ENCODE data around the gene PAGE2B. TPM values are rescaled to one million over a fixed set of nuclear protein-coding genes. Genes with fewer than 3 reads are reported as not detected.
"Not testable (repeated sequence)": the region's sequence is repeated elsewhere in the genome, so short reads cannot be mapped to it uniquely, and the experiment has no call there.

Gene PAGE2B
- polyA plus RNA-seq, 4 donors: 0.66 TPM; not detected in 3

DNA sequence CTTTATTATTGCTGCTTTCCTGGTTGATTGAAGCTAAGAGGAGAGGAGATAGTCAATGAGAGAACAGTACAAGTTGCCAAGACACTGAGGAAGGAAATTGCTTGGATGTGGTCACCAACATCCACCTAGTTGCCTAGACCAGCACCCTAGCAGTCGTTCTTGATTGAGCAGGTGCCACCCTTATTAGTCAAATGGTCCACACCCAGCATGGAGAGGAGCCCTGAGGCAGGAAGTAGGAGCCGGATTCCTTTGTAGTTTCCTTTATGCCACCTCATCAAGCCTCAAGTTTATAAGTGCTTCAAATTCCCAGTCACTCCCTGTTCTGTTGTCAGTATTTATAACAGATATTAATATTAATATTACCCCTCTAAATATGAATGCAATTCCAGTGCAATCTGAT, 33.1 kb downstream of the PAGE2B start:
- DNase-seq (ENCODE audit: low read depth in 4 of 4, low spot score in 3 of 4): no peak

DNA sequence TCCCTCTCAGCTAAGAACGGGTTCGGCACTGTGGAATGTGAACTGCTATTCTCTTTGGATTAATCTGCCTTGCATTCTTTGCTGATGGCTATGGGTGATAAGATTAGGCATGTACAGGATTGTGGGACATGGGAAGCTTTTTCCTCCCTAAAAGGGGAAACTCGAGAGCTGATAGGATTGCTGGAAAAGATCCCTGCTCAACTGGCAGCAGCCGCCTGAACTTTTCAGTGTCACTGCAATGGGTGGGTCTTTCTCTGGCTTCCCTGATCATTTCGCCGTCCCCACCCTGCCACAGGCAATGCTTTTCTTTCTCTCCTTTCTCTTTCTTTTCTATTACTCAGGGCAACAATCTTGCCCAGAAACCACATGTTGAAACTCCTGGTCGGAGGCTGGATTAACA, 34.5 kb downstream of the PAGE2B start:
- DNase-seq (ENCODE audit: low read depth in 4 of 4, low spot score in 3 of 4): no peak

DNA sequence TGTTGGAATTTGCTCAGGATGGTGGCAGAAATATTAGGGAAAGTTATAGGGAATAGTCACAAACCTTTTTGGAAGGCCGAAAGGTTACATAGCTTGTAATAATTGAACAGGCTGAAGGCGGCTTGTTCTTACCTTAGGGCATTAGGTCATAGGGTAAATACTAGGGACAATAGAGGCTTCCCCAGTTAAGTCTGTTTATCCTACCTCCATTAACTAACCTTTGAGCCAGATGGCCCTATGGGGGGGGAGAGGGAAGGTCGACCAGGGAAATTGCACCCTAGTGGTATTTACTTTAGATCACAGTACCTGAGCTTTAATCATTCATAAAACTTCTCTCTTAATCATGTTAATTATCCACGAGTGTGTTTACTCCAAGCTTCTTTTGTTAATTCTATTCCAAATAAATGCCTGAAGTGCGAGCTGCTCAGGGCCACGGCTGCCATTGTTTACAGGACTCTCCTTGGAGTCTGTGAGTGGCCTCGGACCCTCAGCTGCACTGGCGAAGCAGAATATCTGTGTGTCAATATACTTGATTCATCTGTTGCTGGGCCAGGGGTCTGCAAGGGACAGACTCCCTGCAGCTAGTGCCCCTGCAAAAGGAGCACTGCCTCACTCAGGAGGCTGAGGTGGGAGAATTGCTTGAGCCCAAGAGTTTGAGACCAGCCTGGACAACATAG, 36.9 kb downstream of the PAGE2B start:
- no peak for DNase-seq (ENCODE audit: low read depth in 4 of 4, low spot score in 3 of 4)

DNA sequence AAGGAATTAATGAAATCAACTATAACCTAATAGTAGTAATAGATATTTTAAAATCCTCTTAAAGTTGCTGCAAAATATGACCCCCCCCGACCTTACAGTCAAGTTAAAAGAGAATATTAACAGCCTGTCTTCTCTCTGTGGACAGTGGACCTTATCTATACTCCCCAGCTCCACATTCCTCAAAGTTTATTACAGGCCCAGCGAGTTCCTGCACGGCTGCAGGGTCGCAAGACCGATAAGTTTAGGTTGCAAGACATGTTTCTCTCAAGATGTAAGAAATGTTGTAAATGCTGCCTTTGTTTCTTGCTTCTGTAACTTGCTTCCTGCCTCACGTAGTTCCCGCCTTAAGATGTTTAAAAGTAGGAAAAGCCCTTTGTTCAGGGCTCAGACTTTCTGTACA, 41.8 kb downstream of the PAGE2B start:
- not testable (repeated sequence) for DNase-seq (ENCODE audit: low read depth in 4 of 4, low spot score in 3 of 4)

DNA sequence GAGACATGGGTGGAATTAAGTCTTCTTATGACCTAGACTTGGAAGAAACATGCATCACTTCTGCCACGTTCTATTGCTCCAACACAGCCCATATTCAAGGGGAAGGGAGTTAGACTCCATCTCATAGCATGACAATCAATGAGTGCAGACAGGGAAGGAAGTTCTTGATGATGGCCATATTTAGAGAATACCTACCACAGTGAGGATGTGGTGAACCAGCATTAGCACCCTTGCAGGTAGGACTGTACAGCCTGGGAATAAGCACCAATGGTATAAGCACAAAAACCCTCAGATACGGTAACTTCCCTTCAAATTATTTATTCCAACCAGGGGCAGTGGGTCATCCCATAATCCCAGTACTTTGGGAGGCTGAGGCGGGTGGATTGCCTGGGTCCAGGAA, 43.7 kb downstream of the PAGE2B start:
- DNase-seq (ENCODE audit: low read depth in 4 of 4, low spot score in 3 of 4): no peak

DNA sequence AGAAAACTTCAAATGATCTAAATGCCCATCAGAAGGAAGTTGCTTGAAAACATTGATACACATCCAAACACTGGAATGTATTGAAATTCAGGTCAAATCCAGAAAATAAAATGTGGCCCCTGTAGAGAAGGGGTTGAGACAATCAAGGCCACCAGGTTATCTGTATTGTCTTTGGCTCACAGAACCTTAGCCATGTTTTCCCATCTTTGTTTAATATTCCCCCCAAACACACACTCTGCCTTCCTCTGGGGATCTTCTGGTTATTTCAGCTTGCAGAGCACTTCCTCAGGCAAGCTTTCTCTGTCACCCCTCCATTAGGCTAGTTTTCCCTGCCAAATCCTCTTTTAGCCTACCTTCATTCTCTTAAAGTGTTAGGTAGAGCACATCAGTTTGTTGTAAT, 44.4 kb downstream of the PAGE2B start:
- no peak for DNase-seq (ENCODE audit: low read depth in 4 of 4, low spot score in 3 of 4)

DNA sequence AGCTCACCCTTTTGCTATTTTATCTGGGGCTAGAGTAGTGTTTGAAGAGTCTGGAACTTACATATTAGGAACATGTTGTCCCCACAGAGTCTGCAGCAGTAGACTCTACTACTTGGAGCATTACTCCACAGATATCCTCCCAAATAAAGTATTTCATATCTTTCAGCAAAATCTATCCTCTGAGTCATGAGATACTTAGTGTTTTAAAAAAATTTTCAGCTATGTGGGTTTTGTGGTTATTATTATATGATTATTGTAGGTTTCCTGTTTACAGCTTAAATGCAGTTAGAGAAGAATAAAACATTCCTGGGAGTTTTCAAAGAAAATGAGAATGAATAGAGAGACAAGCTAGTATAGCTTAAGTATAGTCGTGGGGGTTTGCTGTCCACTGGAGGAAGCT, 44.9 kb downstream of the PAGE2B start:
- no peak for DNase-seq (ENCODE audit: low read depth in 4 of 4, low spot score in 3 of 4)

DNA sequence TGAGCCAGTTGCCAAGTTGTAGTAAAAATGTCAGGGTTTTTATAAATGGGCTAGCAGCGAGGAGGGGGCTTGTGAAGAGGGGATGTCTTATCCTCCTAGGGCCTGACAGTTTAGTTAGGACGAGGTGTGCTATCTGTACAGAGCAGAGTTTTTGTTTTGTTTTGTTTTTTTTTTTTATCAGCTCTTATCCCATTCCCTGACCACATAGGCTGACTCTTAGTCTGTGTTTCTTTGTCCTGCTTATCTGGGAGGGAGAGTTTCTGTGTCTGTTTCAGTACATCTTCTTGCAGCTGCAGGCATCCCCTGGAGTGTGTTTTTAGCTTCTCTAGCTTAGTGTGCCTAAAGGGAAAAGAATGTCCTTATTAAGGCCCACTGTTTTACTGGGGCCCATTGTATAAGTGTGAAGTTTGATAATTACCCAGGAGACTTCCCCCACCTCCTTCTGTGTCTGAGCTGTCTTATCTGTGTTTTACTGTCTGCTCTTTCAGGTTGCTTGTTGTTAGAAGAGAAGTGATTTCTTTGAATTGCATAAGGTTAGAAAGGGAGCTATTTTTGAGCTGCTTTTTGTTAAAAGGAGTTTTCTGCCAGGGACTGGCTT, 46.0 kb downstream of the PAGE2B start:
- no peak for DNase-seq (ENCODE audit: low read depth in 4 of 4, low spot score in 3 of 4)

DNA sequence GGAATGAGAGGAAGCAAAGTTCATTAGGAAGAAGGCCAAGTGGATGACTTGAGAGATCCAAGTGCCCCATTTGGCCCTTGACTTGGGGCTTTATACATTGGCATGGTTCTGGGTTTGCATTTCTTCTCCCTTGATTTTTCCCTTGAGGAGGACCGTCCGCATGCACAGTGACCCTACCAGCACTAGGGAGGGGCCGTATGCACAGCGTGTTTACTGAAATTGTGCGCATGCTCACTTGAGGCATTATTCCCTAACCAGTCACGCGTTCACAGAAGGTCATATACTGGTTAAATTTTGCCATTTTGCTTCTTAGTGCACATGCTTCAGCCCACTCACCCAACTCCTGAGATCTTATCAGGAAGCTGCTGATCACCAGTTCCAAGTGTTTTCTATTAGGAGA, 49.1 kb downstream of the PAGE2B start:
- no peak for DNase-seq (ENCODE audit: low read depth in 4 of 4, low spot score in 3 of 4)

DNA sequence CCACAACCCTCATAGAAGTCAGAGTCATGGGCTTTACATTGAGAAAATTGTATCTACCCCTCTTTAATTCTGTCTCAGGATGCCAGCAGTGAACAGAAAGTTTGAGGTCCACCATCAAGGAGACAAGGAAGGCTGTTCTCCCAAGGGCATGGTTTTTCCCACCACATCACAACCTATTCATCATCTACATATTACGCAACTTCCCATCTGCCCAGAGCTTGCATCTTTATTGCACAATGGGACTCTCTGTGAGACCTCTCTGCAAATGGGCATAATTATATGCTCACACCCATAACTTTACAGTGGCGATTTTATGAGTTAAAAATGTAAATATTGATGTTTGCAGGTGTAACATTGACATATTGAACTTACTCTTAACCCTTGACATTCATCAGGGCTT, 52.9 kb downstream of the PAGE2B start:
- DNase-seq (ENCODE audit: low read depth in 4 of 4, low spot score in 3 of 4): no peak

Other genes starting within 250 kb of the PAGE2B start
- gene TRO, start 154.2 kb upstream of the PAGE2B start, polyA plus RNA-seq (ENCODE audit: insufficient read length in 4 of 4): 100 to 1,000 TPM; 107 to 157 (median 121) TPM
- under 1 TPM; 0.27 to 0.78 (median 0.42) TPM for gene PFKFB1, start 80.8 kb upstream of the PAGE2B start, polyA plus RNA-seq (ENCODE audit: insufficient read length in 4 of 4)
- 10 to 100 TPM; 13.0 to 17.5 (median 16.3) TPM for gene APEX2, start 74.7 kb upstream of the PAGE2B start, polyA plus RNA-seq (ENCODE audit: insufficient read length in 4 of 4)
- 100 to 1,000 TPM in 1 of 4 donors, 10 to 100 TPM in 3; 11.7 to 234 (median 13.0) TPM for gene ALAS2, start 44.1 kb upstream of the PAGE2B start, polyA plus RNA-seq (ENCODE audit: insufficient read length in 4 of 4)
- not detected for gene PAGE2, start 14.0 kb downstream of the PAGE2B start, polyA plus RNA-seq (ENCODE audit: insufficient read length in 4 of 4)
- not detected for gene PAGE5, start 145.3 kb downstream of the PAGE2B start, polyA plus RNA-seq (ENCODE audit: insufficient read length in 4 of 4)
- gene PAGE3, start 189.9 kb downstream of the PAGE2B start, polyA plus RNA-seq (ENCODE audit: insufficient read length in 4 of 4): not detected

Measured in left renal pelvis (tissue), 4 donors.